ENCODE measurements around the gene SLC35A3.

SLC35A3 gene

GRCh38 chr1:100077531-100077930 is 107.7 kb downstream of the SLC35A3 start:
- DNase-seq (ENCODE audit: low read depth) = no peak

- DNase-seq (ENCODE audit: low read depth) = no peak
Observed at GRCh38 chr1:100080331-100080730, 110.5 kb downstream of the SLC35A3 start.

Measured in HS-5 (cell line).